HCT116 (cell line): ENCODE measurements around the gene ATP13A2.

Source experiments
- CBX3 ChIP-seq: IDR thresholded peaks from 2 replicates; pipeline ENCODE4 v1.6.1; 2012; ENCODE audit warnings: low read depth
- CTCF ChIP-seq, 3 experiments: fragments of 200-600 bp in 1 of 3; sonication (generic) in 1 of 3; IDR thresholded peaks in 2 of 3; conservative IDR thresholded peaks in 1 of 3; 2 replicates each; pipeline ENCODE4 v1.5.1; 2012 to 2017; ENCODE audit warnings: low read depth in 2 of 3, low read length in 2 of 3, antibody characterized with exemption in 1 of 3, borderline replicate concordance in 1 of 3, control low read depth in 1 of 3, mild to moderate bottlenecking in 1 of 3, mixed read lengths in 1 of 3, mixed run types in 1 of 3, moderate library complexity in 1 of 3; ENCODE audit not compliant: insufficient read depth in 1 of 3
- JUND ChIP-seq: IDR thresholded peaks from 2 replicates; pipeline ENCODE4 v1.6.1; 2012
- MAX ChIP-seq: IDR thresholded peaks from 2 replicates; pipeline ENCODE4 v1.6.1; 2012
- POLR2A ChIP-seq: IDR thresholded peaks from 2 replicates; pipeline ENCODE4 v1.7.0; 2011; ENCODE audit warnings: borderline replicate concordance; ENCODE audit not compliant: insufficient read depth, insufficient read length; ENCODE audit errors: extremely low read depth
- POLR2AphosphoS5 ChIP-seq: IDR thresholded peaks from 2 replicates; pipeline ENCODE4 v1.6.1; 2011; ENCODE audit warnings: mild to moderate bottlenecking, low read depth, low read length, moderate library complexity
- RAD21 ChIP-seq: IDR thresholded peaks from 2 replicates; pipeline ENCODE4 v1.6.1; 2012; ENCODE audit warnings: low read depth, mild to moderate bottlenecking
- SRF ChIP-seq: IDR thresholded peaks from 2 replicates; pipeline ENCODE4 v1.6.1; 2012; ENCODE audit warnings: low read depth
- ZNF274 ChIP-seq: fragments of 200-500 bp; sonication (Bioruptor generic); IDR thresholded peaks from 2 replicates; pipeline ENCODE4 v1.6.1; 2014; ENCODE audit warnings: mild to moderate bottlenecking, low read depth, low read length, inconsistent platforms

- TF ChIP-seq CTCF (IDR thresholded peaks at IDR 0.05 in 2 of 3, conservative IDR thresholded peaks at IDR 0.05 in 1 of 3; ENCODE audit: borderline replicate concordance in 1 of 3, insufficient read depth in 1 of 3, low read depth in 2 of 3, low read length in 2 of 3) (no peak), POLR2AphosphoS5 (no peak), RAD21 (no peak), ZNF274 (no peak), MAX (no peak), POLR2A (no peak), JUND (no peak), SRF (no peak), CBX3 (no peak)
Observed at GRCh38 chr1:17047924-17048323, 36.2 kb upstream of the ATP13A2 start.
